Adipose tissue (tissue), 3 donors: ENCODE results near the gene DLGAP3. TPM values are rescaled to one million over a fixed set of nuclear protein-coding genes. Genes with fewer than 3 reads are reported as not detected.

Experiments used
- H3K27ac ChIP-seq: one replicate; pipeline ENCODE4 v1.5.1; 2013; ENCODE audit warnings: low read depth, low read length
- WGBS, 3 donors: extraction: QIAGEN DNeasy Blood & Tissue Kit; methylation state at CpG; one replicate each; pipeline ENCODE4 v1.1.7; 2013; 5-methylcytosine and 5-hydroxymethylcytosine counted together
- polyA plus RNA-seq, 3 donors: library from polyadenylated mRNA; stranded (reverse); fragments of 200-250 nt; gene quantifications; one replicate each; pipeline ENCODE4 v1.2.3, GENCODE V29; 2013
- donor health status: healthy with polysubstance abuse.
- donor health status: Bipolar disorder and iron deficiency.
- donor health status: healthy.

Gene DLGAP3
- polyA plus RNA-seq, 3 donors = 0.22 to 0.36 (median 0.28) TPM

DNA sequence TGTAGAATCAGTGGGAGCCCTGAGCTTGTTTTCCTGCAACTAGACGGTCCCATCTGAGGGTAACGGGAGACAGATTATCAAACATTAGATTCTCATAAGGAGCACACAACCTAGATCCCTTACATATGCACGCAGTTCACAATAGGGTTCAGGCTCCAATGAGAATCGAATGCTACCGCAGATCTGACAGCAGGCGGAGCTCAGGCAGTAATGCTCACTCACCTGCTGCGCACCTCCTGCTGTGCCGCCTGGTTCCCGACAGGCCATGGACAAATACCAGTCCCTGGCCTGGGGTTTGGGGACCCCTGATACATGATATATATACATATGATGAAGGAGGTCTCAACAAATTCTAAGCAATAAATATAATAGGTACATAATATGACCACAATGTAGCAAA is 50.2 kb downstream of the DLGAP3 start:
- WGBS, 3 donors = 61 to 72% (median 69%) methylated on average over 9 of the region's 9 CpGs
- H3K27ac ChIP-seq = no peak overlapping the region

DNA sequence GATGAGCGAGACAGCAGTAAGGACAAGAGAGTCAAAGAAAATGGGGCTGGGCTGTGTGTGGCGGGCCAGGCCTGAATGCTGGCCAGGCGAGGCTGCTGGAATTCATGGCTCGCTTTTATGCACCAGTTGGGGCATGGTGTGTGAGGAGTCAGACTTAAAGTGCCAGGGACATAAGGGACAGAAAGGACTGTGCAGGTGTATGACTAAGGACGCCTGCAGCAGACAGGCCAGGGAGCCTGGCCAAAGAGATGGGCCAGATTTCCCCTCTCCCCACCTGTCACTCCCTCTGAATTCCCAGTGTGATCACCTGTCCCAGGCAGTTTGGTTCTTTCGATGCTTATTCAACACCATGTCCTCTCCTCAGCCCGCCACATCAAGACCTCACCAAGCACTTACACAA is 53.0 kb downstream of the DLGAP3 start:
- H3K27ac ChIP-seq = no peak overlapping the region
- WGBS, 3 donors = 86 to 92% (median 87%) methylated on average over 7 of the region's 7 CpGs

DNA sequence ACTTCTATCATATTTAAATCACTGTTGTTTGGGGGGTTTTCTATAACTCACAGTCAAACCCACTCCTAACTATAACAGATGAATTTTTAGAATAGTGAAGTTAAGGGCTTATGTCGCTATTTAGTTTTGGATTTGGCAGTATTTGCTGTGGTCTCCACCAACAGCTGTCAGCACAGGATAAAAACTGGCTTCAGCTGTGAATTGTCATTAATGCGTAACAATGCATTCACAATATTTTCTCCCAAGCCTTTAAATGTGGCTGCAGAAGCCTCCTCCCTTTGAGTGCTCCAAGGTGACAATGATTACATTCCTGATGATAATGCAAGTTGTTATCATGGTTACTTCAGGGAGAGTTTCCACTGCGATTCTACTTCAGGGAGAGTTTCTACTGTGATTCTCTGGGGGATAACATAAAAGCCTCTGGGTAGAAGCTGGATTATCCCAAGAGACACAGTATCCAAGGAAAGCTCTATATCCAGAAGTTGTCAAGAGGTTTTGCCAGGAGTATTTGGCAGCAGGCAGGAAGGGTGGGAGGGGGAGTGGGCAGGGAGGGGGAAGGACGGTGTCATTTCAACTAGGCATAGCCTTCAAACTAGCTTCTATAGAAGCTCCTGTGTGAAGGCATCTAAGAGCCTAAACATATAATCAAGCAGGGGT is 55.0 kb downstream of the DLGAP3 start:
- 67 to 71% (median 68%) methylated on average over 4 of the region's 4 CpGs for WGBS, 3 donors

DNA sequence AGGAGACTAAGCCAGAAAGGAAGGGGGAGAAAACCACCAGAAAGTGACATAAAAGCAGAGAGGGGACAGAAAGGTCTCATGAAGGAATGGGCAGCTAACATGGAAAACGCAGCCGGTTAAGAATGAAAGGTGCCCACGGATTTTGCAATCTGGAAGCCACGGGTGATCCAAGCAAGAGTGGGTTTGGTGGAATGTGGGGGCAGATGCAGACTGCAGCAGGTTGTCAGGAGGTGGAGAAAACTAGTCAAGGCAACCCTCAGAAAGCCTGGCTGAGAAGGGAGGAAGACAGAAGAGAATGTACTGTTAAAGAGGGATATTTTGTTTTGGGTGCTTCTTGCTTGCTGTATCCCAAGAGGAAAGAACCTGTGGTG is 57.3 kb downstream of the DLGAP3 start:
- WGBS, 3 donors = 74 to 77% (median 77%) methylated on average over 4 of the region's 4 CpGs

More for the DNA sequence above, 55.0 kb downstream of the DLGAP3 start:
- H3K27ac ChIP-seq = no peak overlapping the region

DNA sequence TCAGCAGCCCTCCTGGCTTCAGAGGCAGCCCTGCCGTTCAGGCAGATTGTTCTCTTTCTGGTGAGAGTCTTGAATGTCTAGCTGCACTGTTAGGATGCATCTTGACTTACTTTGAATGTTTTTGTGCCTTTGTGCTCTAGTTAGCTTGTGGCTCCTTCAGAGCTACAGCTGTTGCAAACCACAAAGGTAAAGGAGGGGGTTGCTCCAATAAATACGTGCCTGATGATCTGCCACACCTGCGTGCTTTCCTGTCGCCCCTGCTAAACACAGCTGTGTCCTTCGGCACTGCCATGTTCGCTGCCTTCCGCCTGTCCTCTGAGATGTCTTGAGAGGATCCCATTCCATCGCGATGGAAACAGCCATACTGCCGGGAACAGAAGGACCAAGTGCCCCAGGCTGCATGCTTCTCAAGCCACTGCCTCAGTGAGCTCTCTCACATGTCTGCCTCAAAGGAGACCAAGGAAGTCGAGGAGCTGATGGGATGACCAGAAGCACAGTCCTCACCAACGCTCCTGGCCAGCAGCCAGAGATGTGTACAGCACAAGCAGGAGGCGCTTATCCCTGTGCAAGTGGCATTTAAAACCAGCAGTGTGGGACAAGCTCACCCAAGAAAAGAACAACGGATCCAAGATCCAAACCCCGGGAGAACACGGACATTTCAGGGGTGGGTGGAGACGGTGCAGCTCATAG is 57.9 kb downstream of the DLGAP3 start:
- no peak overlapping the region for H3K27ac ChIP-seq
- WGBS, 3 donors = 67 to 76% (median 73%) methylated on average over 17 of the region's 17 CpGs

More for the DNA sequence above, 57.3 kb downstream of the DLGAP3 start:
- no peak overlapping the region for H3K27ac ChIP-seq

DNA sequence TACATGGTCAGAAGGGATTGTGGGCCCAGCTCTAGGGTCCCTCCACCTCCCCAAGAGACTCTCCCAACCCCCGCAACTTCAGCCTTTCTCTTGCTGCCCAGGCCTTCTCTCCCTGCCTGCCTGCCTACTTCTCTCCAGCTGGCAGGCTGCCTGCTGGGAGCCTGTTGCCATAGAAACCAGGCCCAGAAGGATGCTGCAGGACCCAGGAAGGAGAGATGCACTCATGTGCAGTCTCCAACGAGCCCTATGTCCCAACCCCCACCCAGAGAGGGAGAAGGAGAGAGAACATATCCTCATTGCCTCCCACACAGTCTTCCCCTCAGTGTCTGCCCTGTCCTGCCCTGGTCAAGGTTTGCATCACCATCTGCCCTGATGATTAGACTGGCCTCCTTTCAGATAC is 59.1 kb downstream of the DLGAP3 start:
- no peak overlapping the region for H3K27ac ChIP-seq
- WGBS, 3 donors = 60 to 100% (median 63%) methylated on average over 1 to 2 of the region's 2 CpGs

DNA sequence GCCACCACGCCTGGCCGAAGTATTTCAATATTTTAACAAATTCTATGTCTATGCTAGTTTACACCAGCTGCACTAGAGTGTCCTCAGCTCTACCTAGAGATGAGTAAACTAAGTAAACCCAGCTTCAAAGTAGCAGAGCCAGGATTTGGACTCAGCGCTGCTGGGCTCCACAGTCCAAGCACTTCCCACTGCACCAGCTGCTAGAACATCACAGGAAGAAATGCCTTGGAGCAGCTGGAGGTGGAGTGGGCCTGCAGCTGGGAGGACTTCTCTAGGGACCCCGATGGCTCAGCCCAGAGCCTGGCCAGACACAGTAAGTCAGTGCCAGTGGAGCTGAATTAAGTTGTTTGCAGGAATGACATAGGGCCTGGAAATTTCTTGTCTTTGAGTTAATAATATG is 59.7 kb downstream of the DLGAP3 start:
- 88 to 91% (median 91%) methylated on average over 4 of the region's 4 CpGs for WGBS, 3 donors
- H3K27ac ChIP-seq = no peak overlapping the region

DNA sequence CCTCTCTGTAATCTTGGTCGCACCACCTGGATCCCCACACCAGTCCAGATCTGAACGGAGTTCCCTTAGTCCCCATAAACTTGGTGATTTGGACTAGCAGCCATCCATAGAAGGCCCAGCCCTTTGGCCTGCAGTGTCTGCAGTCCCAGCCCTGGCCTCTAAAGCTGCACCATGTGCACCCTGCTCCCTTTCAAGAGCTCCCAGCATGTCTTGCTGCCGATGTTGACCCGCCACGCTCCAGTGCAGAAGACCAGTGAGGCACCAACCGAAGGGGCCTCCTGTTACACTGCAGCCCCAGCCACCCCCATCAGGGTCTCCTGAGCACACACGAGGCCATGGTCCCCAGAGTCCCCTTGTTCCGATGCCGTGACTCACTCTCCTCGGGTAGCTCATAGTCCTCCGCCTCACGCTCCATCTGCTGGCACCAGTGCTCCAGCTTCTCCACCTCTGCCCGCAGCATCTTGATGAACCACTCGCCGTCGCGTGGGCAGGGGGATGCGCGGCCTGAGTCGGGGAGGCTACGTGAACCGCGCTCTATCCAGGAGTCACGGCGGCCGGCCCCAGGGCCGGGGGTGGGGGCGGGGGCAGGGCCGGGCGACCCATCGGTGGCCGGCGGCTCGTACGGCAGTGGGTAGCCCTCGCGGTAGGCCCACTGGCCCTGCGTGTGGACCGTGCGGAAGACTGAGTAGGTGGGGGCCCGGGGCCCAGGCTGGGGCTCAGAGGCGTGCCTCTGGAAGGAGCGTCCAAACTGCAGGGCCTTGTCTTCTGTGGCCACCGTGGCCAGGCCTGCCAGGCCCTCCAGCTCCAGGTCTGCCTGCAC is 61.0 kb downstream of the DLGAP3 start:
- 92 to 93% (median 93%) methylated on average over 44 of the region's 44 CpGs for WGBS, 3 donors
- H3K27ac ChIP-seq = no peak overlapping the region

DNA sequence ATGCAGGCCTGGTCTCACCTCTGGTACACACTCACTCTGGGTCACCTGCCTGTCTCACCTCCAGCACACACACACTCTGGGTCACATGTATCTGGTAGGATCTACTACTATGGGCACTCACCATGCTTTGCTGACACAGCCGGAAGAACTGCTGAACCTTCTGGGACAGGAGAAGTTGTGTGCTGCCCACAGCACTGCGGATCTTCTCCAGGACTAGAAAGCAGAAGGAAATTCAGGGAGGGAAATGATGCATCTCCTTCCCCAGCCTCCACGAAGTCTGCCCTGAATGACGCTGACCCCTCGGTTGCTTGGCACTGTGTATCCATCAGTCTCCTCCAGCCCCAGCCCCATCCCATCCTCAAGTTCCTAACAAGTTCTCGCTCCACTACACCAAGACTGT is 62.0 kb downstream of the DLGAP3 start:
- 53 to 89% (median 66%) methylated on average over 6 of the region's 6 CpGs for WGBS, 3 donors
- no peak overlapping the region for H3K27ac ChIP-seq

DNA sequence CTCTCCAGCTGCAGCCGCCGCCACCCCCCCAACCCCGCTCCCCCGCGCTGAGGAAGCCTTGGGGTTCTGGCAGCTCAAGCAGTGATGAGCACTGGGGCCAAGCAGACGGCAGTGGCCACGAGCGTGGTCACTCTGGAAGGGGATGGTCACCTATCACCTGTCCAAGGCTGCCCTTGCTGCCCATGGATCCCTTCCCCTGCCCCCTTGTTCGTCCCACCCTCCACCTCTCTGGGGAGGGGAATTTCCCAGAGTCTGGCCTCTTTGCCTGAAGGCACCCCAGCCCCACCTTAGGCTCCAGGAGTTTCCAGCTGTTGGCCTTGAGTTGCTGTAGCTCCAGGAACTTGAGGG is 62.7 kb downstream of the DLGAP3 start:
- no peak overlapping the region for H3K27ac ChIP-seq
- 24 to 32% (median 24%) methylated on average over 9 of the region's 9 CpGs for WGBS, 3 donors

DNA sequence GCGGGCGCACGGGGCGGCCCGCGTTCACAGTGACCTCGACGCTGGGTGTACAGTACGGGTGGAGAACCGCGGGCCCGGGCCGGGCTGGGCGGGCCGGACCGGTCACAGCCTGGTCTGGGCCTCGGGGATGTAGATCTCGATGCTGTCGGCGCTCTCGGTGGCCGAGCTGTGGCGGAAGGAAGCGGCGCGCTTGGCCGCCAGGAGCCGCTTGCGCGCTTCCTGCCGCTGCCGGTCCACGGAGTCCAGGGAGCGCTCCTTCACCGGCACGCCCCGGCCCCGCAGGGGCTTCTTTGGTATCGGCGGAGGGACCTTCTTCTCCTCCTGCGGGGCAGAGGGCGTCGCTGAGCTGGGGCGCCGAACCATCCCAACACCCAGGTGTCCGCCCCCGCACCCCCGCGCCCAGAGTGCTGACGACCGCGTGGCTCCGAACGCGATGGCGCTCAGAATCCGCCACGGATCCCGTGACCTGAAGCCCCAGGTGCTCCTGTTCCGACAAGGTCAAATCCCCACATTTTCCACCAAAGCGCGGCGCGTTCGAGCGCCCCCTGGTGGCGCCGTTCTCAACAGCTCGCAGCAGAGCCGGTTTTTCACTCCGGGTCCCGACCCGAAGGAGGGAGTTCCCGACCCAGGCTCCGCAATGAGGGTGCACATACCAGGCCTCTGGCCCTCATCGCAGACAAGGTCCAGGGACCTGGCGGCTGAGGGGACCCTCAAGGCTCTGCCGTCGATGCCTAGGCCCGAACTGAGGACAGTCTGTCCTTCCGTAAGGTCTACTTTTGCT is 63.3 kb downstream of the DLGAP3 start:
- 1 to 2% (median 1%) methylated on average over 67 to 81 of the region's 81 CpGs for WGBS, 3 donors
- H3K27ac ChIP-seq = no peak overlapping the region

DNA sequence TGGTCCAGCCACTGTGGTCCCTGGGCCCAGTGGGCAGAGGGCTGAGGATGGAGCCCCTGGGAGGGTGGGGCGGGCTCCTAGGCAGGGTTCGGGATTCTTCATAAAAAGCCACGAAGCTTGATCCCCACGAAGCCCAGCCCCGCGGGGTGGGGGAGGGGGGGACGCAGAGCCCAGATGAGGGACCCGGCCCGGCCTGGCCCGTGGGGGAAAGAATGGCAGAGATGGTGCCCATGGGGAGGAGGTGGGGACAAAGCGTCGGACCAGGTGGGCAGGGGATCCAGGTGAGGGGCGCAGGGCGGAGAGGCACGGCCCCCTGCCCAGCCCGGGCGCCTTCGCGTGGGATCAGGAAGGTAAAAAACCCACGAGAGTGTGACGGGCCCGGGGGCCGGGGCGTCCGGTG is 63.9 kb downstream of the DLGAP3 start:
- 13 to 18% (median 16%) methylated on average over 21 to 25 of the region's 25 CpGs for WGBS, 3 donors
- H3K27ac ChIP-seq = no peak overlapping the region

DNA sequence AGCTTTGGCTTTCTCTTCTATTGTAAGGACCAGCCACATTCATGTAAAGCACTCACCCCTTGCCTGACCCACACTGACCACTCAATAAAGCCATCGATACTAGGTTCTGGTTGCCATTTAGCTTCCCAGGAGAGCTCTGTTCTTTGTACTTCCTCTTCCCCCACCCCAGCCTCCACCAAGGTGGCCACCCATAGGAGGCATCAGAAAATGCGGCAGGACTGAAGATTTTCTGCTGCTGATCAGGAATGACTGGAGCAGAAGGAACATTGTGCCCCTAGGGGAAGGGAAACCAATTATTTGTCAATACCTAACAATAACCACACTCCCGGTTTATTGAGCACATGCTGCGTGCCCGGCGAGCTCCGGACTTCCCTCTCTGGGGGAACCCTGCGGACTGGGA is 64.7 kb downstream of the DLGAP3 start:
- H3K27ac ChIP-seq = no peak overlapping the region
- 87 to 96% (median 92%) methylated on average over 8 of the region's 8 CpGs for WGBS, 3 donors

DNA sequence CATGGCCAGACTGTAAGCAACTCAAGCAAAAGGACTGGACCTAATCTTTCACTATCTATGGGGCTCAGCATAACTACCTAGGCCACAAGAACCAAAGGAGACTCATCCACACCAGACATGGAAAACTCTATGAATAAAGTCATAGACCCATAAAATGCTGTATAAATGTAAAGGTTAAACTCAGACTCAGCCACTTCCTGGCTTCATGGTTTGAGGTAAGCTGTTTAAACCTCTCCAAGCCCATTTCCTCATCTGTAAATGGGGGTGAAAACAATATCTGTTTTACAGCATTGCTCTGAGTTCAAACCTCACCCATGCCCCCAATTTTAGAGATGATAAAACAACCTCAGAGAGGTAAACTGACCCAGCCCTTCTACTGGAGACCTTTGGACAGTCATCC is 65.9 kb downstream of the DLGAP3 start:
- no peak overlapping the region for H3K27ac ChIP-seq

DNA sequence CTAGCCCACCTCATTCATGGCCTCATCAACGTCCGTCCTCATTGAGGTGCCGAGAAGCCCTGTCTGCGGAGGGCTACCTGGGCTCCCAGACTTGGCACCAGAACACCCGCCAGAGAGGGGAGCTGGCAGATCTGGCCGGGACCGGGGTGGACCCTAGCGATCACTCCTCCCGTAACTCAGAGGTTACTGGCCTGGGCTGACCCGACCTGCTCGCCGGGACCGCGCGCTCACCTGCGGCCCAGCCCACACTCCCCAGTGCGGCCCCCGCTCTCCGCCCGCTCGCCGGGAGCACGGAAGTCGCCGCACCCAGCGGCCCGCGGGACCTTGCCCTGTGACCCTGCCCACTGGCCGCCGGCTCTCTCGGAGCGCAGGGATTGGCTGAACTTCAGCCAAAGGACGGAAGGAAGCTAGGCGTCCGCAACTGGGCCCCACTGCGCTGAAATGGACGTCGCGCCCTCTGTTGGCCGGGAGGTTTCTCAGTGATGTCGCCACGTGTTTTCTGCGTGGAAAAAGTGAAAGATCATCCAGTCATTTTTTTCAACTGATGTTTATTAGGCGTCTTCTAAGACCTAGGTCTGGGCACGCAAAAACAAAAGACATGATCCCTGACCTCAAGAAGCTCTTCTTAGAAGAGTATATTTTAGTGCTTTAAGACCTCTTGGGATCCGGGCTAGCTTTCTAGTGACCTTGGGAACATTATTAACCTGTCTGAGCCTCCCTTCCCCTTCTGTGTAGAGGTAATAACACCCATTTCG is 69.8 kb downstream of the DLGAP3 start, which contains the start of gene SMIM12:
Gene SMIM12, minus strand, starts transcription at position 304 of the 755 bp plus-strand sequence. CDS start 3,772 bp downstream, outside the sequence.
- peak within 1 kb of the TSS; percentile 93 for H3K27ac ChIP-seq
- WGBS, 3 donors = 1% methylated on average over 47 of the region's 47 CpGs

DNA sequence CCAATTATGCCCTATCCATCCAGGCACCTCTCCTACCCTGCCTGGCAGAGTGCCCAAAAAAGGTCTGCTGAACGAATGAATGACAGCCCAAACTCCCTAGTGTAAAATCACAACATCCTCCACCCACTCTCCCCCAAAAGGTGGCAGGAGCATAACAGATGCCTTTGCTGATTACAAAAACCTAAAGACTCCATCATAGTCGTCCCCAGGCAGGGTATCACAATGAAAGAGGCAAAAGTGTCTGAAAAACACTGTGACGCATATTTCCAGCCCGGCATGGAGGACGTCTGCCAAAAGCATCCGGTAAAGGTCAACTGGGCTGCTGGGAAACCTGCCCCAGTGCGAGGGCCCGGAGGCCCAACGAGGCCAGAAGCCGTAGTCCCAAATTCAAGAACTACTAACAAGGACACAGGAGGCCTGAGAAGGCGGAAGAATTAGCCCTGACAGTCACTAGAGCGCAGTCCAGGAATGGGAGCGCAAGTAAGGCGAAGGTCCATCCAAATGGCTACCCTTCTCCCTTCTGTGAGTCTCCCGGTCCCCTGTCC is 70.5 kb downstream of the DLGAP3 start:
- WGBS, 3 donors = 0% methylated on average over 15 of the region's 15 CpGs
- peak overlapping the region; percentile 93 for H3K27ac ChIP-seq

DNA sequence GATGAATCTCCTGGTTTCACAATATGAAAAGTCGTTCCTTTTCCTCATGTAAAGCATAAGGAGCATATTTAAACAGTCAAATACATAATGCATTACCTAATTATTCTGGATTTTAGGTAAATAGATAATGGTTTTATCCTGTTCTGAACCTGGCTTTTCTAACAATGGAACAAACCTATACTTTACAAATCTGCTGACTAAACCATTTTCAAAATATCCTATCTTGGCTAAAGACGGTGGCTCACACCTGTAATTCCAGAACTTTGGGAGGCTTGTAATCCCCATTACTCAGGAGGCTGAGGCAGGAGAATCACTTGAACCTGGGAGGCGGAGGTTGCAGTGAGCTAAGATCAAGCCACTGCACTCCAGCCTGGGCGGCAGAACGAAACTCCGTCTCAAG is 72.8 kb downstream of the DLGAP3 start:
- no peak overlapping the region for H3K27ac ChIP-seq
- WGBS, 3 donors = 88 to 93% (median 89%) methylated on average over 6 of the region's 6 CpGs
